Activated naive CD4-positive, alpha-beta T cell treated with Interleukin-2 at 50 U/mL for 16 hours (primary cell): ENCODE measurements around the gene EGR4.
A peak's percentile ranks its signal among the peaks of the same experiment; 100 is the strongest.

Source experiments
- DNase-seq: peaks from one replicate; pipeline ENCODE4 v3.0.0-alpha.2; 2020

Gene EGR4

DNA sequence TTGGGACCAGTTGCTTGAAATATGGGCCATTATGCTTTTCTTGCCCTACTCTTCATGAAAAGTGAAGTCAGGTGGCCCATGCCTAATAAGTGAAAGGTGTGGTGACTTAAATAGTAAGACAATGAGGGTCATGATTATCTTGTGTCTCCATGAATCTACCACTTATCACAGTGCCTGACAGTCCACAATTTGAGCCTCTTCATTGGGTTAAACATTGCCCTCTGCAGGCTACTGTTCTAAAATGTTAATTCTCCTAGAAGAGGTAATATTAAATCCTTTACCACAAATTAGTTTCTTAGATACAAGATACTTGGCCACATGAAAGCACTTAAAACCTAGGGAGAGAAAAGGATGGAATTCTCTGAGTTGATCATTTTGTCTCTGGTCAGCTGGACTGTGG, 4.0 kb downstream of the EGR4 start:
- no peak for DNase-seq

DNA sequence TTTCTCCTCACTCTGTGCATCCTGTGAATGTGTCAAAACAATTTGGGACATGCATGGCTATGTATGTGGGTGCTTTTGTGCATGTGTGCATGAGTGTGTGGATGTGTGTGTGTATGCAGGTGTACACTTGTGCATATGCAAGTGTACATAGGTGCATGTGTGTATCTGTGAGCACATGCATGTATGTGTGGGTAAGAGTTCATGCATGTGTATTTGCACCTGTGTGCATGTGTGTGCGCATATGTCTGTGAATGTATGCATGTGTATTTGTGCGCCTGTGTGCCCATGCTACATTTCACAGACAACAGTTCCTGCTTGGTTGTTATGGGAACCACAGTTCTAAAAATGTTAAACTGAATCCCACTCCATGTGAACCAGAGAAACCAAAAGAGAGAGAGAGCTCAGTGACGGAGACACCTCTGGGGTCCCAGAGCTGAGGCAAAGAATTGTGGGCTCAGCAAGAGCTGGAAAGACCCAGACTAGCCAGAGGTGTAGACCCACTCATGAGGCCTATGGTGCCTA, 7.2 kb downstream of the EGR4 start:
- no peak for DNase-seq

DNA sequence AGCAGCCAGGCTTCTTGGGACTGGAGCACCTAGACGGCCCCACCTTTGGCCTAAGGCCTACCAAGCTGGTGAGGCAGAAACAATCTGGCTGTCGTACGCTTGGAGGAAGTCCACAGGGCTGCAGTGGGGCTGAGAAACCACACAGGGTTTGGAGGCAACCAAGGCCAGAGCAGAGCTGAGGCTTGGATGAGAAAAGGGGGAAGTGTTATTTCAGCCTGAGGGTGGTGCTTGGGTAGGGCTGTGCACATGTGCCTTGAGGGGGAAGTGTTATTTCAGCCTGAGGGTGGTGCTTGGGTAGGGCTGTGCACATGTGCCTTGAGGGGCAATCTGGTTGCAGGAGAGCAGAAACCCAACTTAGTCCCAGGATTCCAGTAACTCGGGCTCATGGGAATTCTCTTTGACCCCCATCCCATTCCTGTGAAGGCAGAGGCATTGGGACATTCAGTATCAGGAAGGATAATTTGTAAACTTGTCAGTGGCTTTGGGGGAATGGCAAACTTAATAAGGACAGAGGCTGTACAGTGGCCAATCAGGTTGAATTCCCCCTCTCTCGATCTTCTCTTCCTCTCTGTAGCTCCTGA, 8.1 kb downstream of the EGR4 start:
- no peak for DNase-seq

DNA sequence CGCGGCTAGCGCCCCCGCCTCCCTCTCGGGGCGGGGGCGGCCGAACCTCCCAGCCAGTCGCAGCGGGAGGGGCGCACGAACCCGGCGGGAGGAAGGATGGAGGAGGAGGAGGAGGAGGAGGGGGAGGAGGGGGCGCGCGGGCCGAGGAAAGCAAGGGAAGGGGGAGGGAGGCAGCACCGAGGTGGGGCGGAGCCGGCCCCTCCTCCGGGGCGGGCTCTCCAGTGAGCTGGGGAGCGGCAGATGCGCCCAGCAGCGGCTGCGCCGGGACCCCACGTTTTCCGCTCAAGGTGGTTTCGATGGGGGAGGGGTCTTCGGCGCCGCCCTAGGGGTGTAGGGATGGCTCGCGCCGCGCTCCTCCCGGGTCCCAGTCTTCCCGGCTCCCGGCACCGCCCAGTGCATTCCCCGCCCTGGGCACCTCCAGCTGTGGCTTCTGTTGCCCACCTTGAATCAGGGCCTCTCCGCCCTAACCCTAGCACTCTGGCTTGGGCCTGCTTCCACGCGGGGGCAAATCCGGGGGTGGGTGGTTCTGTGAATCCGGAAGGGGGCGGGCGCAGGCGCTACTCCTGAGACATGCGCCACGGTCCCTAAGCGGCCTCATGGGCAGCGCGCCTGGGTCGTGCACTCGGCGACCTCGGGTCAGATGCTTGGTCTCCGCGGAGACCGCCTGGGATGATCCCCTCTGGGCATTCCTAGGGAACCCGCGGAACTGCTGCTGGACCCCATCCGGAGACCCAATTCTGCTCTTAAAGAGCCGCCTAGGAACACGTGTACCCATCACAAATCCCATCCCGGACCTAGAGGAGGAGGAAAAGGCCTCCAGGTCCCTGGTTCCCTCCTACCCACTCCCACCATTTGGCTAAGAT, 8.8 kb downstream of the EGR4 start, which contains the start of gene FBXO41:
TSS of gene FBXO41 (minus strand) at position 183 of the 863 bp plus-strand sequence. CDS start 14,848 bp downstream, outside the sequence.
- peak; percentile 75 for DNase-seq

DNA sequence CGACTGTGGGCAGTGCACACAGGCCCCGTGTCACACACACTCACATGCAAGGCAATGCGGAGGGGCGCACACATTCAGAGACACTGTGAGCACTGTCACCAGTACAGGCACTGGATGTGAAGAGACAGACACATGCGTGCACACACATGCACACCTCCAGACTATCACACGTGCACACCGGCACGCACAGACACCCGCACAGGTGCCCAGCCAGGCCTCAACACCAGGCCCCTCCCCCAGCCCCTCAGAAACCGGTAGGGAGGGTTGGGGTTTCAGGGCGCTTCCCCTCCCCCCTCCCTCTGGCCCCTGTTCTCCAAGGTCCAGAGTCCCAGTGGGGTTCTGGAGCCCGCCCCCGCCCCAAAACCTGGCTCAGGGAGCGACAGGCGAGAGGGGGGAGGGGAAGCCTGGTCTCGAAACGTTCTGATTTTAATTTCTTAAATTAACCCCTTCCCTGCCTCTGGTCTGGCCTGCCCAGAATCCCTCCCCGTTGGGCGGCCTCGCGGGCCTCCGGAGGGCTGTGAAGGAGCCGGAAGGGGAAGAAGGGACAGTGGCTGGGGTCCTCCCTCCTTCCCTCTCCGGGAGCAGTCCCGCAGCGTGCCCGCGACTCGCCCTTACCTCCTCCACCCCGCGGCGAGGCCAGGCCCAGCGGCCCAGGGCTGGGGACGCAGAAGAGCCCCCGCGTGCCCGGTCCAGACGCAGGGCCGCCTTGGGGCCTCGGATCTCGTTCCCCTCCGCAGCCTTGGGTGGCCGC, 9.6 kb downstream of the EGR4 start:
- DNase-seq: peak; percentile 16

DNA sequence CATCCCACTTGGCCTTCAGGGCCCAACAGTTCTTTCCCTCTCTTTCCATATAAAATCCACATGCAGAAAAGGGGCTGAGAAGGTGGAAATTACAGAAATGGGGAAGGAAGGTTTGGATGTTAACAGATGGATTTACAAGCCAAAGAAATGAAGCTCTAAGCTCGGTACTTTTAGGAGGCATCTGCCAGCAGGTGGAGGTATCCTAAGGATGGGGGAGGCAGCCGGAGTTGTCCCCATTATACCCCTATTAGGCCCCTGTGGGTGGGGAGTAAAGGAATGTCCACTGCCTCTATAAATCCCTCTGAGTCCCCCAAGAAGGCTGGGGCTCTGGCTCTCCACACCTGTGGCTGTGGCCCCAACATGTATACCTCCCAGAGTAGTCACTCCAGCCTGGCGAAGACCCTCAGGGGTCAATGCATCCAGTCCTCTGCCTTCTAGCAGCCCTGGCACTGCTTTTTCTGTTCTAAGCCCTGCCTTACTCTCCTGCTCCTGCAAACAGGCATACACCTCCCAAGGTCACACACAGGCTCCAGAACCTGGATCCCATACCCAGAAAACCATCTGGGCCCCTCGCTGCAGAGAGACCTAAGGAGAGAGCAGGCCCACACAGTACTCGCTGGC, 10.3 kb downstream of the EGR4 start:
- no peak for DNase-seq

DNA sequence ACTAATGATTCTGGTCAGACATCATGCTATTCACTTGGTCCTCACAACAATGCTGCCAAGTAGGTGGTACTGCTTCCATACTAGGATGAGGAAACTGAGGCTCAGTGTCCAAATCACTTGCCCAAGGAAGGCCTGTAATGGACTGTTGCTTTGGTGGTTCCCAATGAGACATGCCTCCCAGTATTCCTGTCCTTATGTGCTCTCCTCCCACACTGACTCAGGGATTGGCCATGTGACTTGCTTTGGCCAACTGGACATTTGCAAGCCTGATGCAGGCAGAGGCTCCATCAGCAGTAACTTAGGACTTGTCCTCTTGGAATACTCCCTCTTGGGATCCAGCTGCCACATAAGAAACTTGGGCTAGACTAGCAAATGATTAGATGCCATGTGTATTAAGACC, 12.1 kb downstream of the EGR4 start:
- DNase-seq: no peak

DNA sequence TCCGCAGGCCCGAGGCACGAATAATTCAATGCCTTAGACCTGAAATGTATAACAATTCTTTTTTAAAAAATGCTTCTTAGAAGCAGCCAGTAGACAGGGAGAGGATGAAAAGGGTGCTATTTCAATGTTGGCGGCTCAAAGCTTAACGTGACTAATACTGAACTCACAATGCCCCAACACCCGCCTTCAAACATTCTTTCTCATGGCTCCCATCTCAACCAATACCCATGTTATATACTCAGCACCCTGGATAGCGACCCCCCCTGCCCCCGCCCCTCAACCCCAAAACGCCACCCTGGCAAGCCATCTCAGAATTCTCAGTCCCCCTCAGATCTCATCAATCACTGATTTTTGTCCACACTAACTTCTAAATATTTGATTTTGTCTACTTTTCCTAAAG, 13.5 kb downstream of the EGR4 start:
- DNase-seq: no peak

DNA sequence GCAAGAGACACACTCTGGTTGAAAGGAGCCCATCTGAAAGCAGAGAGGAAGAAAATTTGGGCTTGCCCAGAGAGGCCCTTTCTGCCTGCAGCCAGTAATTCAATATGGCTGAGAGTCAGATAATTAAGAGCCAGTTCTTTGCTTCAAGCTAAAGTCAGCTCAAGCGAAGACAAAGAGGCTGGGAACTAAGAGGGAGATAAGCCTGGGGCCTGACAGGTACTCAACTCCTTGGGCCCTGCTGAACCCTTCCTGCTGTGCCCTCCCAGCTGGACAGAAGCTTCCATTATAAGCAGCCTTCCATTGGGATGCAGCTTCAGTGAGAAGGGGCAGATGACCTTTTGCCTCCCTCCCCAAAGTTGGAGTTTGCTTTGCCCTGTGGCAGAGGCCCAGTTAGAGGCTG, 21.1 kb downstream of the EGR4 start:
- no peak for DNase-seq

DNA sequence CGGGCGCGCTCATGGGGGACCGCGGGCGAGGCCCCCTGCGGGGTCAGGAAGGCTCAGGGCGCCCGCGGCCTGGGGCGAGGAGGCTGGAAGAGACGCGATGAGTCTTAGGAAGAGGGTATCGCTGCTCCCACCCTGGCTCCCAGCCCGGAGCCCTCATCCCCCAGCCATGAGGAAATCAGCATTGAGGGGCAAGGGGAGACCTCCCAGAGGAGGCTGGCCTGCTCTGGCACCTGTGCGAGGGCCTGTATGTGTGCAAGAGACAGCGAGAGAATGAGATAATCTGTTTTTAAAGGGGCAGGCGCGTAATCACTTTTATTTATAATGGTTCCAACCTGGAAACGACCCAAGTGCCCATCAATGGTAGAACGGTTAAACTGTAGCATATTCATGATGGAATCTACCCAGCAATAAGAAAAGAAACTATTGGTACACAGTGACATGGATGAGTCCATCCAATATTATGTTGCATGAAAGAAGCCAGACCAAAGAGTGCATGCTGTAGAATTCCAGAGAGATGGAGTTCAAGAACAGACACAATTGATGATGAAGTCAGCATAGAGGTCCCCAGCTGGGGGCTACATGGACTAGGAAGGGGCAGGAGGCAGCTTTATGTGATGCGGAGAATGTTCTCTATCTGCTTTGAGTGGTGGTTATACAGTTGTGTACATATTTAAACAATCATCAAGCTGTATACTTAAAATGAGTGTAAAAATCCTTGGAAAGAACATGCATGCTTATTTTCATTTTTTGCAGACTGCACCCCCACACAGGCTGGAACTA, 23.5 kb downstream of the EGR4 start:
- DNase-seq: no peak

DNA sequence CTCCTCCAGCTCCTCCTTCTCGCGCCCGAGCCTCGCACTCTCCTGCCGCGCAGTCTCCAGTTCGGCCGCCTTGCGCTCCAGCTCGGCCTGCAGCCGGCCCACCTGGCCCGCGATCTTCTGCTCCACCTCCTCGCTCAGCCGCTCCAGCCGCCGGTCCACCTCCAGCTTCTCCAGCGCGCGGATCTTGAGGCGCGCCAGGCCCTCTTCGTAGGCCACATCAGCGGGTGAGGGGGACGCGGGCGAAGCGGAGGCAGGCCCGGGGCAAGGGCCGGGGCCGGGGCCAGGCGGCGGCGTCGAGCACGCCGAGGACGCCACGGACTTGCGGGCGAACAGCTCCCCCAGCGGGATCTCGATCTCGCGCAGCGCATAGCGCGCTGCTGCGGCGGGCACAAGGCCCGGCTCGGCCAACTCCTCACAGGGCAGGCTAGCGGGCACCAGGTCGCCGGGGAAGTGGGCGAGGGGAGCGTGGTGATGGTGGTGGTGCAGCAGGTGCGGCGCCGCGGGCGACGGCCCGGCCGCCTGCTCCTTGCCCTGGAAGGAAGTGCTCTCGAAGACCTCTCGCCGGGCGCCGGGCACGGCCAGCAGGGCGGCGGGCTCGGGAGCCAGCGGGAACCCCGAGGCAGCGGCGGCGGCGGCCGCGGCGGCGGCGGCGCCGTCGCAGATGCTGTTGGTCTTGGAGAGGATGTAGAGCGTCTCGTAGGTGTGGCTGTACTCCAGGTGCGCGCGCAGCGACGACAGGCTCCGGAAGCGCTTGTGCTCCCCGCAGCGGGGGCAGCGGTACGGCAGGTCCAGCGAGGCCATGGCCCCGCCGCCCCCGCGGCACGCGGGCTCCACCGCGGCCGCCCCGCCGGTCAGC, 24.3 kb downstream of the EGR4 start:
- peak; percentile 76 for DNase-seq

DNA sequence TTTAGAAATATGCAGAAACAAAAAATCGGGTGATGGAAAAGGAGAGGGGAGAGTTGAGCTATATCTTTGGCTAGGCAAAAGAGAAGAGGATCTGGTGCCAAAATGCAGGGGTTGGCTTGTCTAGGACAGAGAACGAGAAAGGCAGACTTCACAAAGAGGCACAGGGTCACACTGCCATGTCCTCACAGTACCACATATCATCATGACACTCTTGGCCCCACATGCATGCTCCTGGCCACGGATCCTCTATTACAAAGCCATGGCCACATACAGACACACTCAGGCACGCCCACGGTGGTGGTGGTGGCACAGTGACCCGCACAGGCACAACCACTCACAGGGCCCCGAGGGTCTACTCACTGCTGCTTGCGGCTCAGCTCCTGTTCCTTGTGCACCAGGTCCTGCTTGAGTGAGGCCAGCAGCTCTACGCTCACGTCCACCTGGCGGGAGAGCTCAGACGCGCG, 24.9 kb downstream of the EGR4 start:
- DNase-seq: no peak

DNA sequence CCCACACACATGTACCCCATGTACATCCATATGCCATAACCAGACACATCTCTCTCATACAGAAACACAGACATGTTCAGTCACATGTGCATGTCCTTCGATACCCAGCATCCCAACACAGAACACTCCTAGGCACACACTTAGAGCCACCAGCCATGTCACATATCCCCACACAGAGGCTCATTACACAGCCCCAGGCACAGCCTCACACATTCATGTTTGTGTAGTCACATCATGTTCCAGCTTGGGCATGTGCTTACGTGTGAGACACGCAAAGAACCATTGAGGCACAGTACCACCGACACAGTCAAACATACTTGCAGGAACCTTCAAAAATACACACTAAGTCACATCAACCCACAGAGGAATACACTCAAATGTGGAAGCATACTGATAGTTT, 26.3 kb downstream of the EGR4 start:
- no peak for DNase-seq

DNA sequence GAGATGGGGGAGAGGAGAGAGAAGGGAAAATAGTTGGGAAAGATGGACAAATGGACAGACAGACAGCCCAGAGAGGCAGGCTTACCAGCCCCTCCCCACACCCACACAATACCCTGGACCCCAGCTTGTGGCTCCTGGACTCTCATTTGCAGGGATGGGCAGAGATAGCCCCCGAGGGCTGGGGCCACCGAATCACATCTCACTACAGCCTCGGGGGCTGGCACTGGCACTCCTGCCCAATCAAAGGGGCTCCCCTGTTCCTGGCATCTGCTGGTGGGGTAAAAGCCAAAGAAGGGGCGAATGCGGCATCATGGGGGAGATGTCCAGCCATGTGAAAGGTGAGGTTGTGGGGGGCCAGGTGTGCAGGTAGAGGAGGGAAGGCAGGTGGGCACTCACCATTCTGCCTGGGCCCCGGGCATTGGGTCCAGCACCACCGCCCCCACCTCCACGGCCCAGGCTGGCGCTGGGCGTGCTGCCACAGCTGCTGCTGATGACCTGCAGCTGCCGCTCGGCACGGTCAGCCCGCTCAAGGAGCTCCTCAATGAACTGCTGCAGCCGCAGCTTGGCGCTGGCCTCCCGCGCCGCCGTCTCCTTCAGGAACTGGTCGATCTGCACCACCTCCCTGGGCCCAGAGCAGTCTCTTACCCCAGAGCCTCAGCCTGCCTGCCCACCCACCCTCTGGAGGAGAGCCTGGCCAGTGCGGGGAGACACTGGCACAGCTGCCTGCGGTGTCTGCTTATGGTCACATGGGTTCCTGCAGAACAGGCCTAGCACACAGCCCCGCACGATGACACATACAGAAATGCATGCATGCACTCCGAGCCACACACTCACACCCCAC, 27.1 kb downstream of the EGR4 start:
- DNase-seq: no peak

DNA sequence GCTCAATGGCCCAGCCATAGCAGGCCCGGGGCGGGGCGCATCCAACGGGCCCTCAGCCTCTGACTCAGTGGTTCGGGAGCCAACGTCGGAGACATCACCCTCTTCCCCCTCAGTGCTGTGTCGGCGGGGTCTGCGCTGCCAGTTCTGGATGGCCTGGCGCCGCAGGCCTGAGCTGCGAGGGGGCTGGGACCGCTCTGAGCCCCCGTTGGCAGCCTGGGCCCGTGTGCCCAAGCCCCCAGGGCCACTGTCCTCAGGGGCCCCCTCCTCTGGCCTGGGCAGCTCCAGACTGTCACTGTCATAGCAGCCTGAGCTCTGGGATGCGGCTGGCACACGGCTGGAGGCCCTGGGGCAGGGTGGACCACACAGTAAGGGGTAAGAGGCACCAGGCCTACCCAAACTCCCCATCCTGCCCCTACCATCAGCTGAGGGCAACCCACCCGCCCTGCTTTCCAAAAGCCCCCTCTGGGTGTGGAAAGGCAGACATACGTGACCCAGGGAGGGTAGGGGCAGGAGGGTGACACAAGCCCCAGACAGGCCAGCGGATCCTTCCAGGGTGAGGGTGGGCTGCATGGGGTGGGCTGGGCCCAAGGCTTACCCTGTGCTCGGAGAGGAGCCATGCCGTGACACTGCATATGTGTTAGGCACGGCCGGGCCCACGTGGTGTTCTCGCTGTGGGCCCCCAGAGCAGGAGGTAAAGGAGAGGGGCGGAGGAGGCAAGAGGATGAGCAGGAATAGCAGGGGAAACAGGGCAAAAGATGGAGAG, 27.9 kb downstream of the EGR4 start:
- no peak for DNase-seq

DNA sequence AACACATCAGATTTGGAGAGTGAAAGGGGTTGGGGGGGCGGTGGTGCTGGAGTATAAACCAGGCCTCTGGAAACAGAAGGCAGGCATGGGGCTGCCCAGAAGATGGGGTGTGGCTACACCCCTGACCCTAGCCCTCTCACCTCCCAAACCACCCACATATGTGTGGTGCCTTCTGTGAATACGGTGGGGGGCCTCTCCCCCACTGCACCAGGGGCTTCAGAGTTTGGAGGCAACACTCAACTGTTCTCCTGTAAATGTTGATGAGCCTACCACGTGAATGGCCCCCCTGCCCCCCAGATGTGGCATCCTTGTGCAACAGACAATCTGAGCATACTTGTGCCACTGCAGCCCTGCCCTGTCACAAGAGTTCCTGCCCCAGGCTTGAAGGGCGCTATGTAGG, 28.6 kb downstream of the EGR4 start:
- no peak for DNase-seq

DNA sequence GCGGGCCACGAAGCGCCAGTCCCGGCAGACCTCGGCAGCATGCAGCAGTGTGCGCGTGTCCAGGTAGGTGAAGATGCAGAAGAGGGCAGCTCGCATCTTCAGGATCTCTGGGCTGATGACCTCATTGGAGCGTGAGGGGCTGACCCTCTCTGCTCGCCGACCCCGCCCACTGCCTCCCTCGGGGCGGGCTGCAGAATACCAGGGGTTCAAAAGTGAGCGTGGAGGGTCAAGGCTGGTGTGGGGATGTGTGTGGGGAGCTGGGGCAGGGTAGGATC, 29.1 kb downstream of the EGR4 start:
- DNase-seq: no peak

DNA sequence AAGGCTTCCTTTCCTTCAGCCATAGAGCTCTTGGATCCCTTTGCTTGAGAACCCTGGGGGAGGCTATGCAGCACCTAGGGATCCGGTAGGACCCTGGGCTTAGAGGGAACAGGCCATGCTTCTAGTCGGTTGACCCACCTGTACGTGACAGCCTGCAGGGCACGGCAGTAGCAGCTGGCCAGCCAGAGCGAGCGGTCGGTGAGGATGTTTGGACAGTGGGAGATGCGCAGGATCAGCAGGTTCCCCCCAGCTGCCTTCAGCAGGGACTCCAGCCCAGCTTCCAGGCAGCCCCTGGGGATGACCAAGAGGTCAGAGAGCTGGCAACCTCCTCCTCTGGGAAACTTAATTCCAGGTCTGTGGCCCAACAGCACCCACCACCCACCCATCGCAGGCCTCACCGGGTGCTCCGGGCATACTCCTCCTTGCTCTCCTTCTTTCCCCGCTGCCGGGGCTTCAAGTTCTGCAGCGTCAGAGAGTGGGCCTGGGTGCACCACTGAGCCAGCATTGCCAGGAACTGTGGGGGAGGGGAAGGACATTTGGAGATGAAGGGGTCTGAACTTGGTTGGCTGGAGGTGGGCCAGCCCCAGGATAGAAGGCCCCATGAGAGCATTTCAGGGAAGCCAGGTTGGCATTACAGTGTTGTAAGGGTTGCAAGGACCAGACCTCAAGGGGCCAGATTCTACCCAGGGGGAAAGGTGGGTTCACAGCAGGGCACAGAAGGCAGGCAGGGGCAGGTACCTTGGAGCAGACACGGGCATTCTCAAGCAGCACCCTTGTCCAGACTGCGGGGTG, 29.6 kb downstream of the EGR4 start:
- DNase-seq: no peak
